Gastroesophageal sphincter (tissue), 4 donors: ENCODE measurements around the gene BTBD2. TPM values are rescaled to one million over a fixed set of nuclear protein-coding genes. Genes with fewer than 3 reads are reported as not detected.

Experiments used
- ATAC-seq: fragments of 150-250 bp; one replicate; pipeline ENCODE4 v1.9.1; 2016; ENCODE audit warnings: mild to moderate bottlenecking, moderate library complexity
- H3K27ac ChIP-seq, 4 donors: fragments of 200-600 bp; sonication (generic) in 3 of 4; 1 replicate in 3 of 4; 2 replicates in 1 of 4; pipeline ENCODE4 v1.5.1; 2016 to 2019
- H3K27me3 ChIP-seq: fragments of 200-600 bp; sonication (generic); one replicate; pipeline ENCODE4 v1.5.1; 2019
- H3K36me3 ChIP-seq, 2 donors: fragments of 200-600 bp; sonication (generic); one replicate each; pipeline ENCODE4 v1.5.1; 2019; ENCODE audit warnings: control low read depth in 1 of 2
- H3K4me1 ChIP-seq, 3 donors: fragments of 200-600 bp; sonication (generic); 1 replicate in 2 of 3; 2 replicates in 1 of 3; pipeline ENCODE4 v1.5.1; 2016 to 2019; ENCODE audit warnings: control low read depth in 2 of 3
- H3K4me3 ChIP-seq, 2 donors: fragments of 200-600 bp; sonication (generic); one replicate each; pipeline ENCODE4 v1.5.1; 2019; ENCODE audit warnings: mild to moderate bottlenecking in 1 of 2, moderate library complexity in 1 of 2
- H3K9me3 ChIP-seq, 3 donors: fragments of 200-600 bp; sonication (generic); one replicate each; pipeline ENCODE4 v1.5.1; 2017 to 2019; ENCODE audit warnings: control low read depth in 2 of 3
- CTCF ChIP-seq, 4 experiments: fragments of 200-600 bp in 2 of 4; fragments of 450-650 bp in 2 of 4; sonication (generic) in 1 of 4; IDR thresholded peaks; one replicate each; pipeline ENCODE4 v1.5.1; 2017 to 2019; ENCODE audit warnings: antibody characterized with exemption in 4 of 4, mild to moderate bottlenecking in 2 of 4, moderate library complexity in 2 of 4
- EP300 ChIP-seq: sonication (generic); formaldehyde crosslinking; IDR thresholded peaks from one replicate; pipeline ENCODE4 v1.6.1; 2017; ENCODE audit warnings: antibody characterized with exemption, mild to moderate bottlenecking
- POLR2A ChIP-seq, 2 donors: fragments of 450-650 bp; IDR thresholded peaks; one replicate each; pipeline ENCODE4 v1.6.1; 2017; ENCODE audit warnings: antibody characterized with exemption in 2 of 2, mild to moderate bottlenecking in 2 of 2, moderate library complexity in 1 of 2
- POLR2AphosphoS5 ChIP-seq: sonication (generic); formaldehyde crosslinking; IDR thresholded peaks from one replicate; pipeline ENCODE4 v1.6.1; 2017; ENCODE audit warnings: antibody characterized with exemption
- WGBS, 2 donors: methylation state at CpG; one replicate each; pipeline ENCODE4 v1.1.5; 2018; ENCODE audit warnings: low coverage in 1 of 2; 5-methylcytosine and 5-hydroxymethylcytosine counted together
- total RNA-seq, 4 donors: library from RNA; depleted of rRNA; stranded (reverse); fragments of >200 nt; gene quantifications; one replicate each; pipeline ENCODE4 v1.1.0, GENCODE V29; 2016

BTBD2 gene
- total RNA-seq, 4 donors from 2014 or later: 44.0 to 125 (median 59.9) TPM

DNA sequence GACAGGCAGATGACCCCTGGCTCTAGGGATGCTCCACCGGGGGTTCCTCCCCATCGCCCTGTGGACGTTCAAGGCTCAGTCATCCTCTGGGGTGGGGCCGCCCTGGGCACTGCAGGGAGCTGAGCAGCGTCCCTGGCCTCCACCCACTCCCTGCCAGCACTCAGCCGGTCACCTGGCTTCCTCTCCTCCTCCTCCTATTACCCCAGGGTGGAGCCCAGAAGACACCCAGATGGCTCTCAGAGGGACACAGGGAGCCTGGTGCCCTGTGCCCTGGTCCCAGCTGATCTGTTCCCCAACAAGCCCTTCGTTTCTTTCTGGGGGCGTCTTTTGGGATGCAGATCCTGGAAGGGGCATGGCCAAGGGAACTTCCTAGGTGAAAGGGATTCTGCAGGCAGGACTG lies 39.2 kb upstream of the BTBD2 start:
- 78 to 90% methylated on average over 2 to 4 of the region's 8 CpGs for WGBS, 2 donors
- peaks cover 0 to 84% (median 59%) of the 10 kb centered on the region in 3 donors for H3K4me1 ChIP-seq
- no peaks in the 10 kb centered on the region for H3K36me3 ChIP-seq
- H3K27me3 ChIP-seq: no peaks in the 10 kb centered on the region
- TF ChIP-seq POLR2A (IDR thresholded peaks at IDR 0.05): no peak
- TF ChIP-seq EP300: no peak
- no peak for TF ChIP-seq CTCF (IDR thresholded peaks at IDR 0.05)
- TF ChIP-seq POLR2AphosphoS5: no peak
- H3K4me3 ChIP-seq: no peak overlapping the region
- H3K27ac ChIP-seq: peak overlapping the region in 3 of 4 donors; percentile 80 to 100 (median 99)
- no peaks in the 10 kb centered on the region for H3K9me3 ChIP-seq
- no peak for ATAC-seq

- Histone ChIP-seq H3K36me3 (peaks cover 0 to 7% of the 10 kb centered on the region in 2 donors), H3K4me3 (no peak overlapping the region), H3K4me1 (peaks cover 0 to 84% (median 57%) of the 10 kb centered on the region in 3 donors), H3K27me3 (no peaks in the 10 kb centered on the region), H3K9me3 (no peaks in the 10 kb centered on the region), H3K27ac (peak overlapping the region in 3 of 4 donors; percentile 80 to 100 (median 99))
- TF ChIP-seq EP300: no peak
- TF ChIP-seq POLR2AphosphoS5: peak; percentile 71
- WGBS, 2 donors: 90 to 95% methylated on average over 2 to 11 of the region's 24 CpGs
- ATAC-seq: peak; percentile 25
Observed at GRCh38 chr19:2053601-2054389, 38.3 kb upstream of the BTBD2 start.

DNA sequence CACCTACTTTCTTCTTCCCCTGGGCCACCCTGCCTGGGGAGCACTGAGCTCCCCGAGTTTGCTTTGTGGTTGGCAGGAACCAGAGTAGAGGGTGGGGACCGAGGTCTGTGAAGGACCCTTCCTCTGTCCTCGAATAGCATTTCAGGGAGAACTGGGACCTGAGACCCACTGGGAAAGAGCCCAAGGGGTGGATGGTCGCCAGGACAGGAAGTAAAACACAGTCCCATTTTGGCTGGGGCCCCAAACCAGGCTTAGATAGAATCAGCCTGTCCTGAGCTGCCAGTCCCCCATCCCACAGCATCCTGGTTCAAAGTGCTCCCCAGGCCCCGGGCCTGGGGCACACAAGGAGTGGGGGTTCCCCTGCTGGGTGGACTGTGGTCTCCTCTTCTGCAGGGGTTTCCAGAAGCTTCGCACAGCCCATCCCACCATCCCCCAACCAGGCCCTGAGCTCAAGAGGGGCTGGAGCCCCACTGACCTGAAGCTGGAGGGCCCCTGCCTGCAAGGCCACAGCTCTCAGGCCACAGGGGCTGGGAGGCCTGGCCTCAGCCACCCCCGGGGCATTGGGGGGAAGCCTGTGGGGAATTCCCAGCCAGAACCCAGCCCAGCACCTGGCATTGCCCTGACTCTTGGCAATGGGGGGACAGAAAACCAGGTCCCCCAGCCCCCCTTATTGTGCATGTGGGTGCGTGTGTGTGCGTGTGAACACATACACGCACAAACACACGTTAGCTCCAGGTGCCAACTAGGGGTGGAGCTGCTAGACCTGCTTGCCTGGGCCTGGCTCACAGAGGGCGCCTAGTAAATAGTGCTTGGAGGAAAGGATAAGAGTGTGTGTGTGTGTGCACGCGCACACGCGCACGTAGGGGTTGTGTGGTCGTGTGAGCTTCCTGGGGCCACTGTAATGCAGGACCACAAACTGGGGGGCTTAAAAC lies 36.5 kb upstream of the BTBD2 start:
- ATAC-seq: no peak
- H3K27me3 ChIP-seq: no peaks in the 10 kb centered on the region
- peak overlapping the region; percentile 70 to 100 (median 99) for H3K27ac ChIP-seq
- no peaks in the 10 kb centered on the region for H3K9me3 ChIP-seq
- H3K36me3 ChIP-seq: peaks cover 0 to 22% of the 10 kb centered on the region in 2 donors
- peak overlapping the region in 1 of 2 donors; percentile 100 for H3K4me3 ChIP-seq
- H3K4me1 ChIP-seq: peaks cover 9 to 84% (median 68%) of the 10 kb centered on the region in 3 donors
- 67 to 71% methylated on average over 3 to 7 of the region's 18 CpGs for WGBS, 2 donors
- TF ChIP-seq POLR2AphosphoS5: no peak
- TF ChIP-seq POLR2A (IDR thresholded peaks at IDR 0.05): no peak
- no peak for TF ChIP-seq CTCF (IDR thresholded peaks at IDR 0.05)
- TF ChIP-seq EP300: no peak

GRCh38 chr19:2050991-2051772 lies 35.7 kb upstream of the BTBD2 start, which contains the start of gene MKNK2:
Gene MKNK2, minus strand, starts transcription at chr19:2051244. Its CDS starts 393 bp downstream, at chr19:2050851.
- WGBS, 2 donors: 0% methylated on average over 2 of the region's 93 CpGs; no CpG with 5 or more reads in 1 of the 2 donors
- Histone ChIP-seq H3K27ac (peak within 1 kb of the TSS; percentile 95 to 100 (median 99)), H3K9me3 (no peaks in the 10 kb centered on the region), H3K27me3 (no peaks in the 10 kb centered on the region), H3K4me3 (peak within 1 kb of the TSS; percentile 93 to 100), H3K36me3 (peaks cover 0 to 31% of the 10 kb centered on the region in 2 donors), H3K4me1 (peaks cover 9 to 84% (median 69%) of the 10 kb centered on the region in 3 donors)
- peak; percentile 84 for ATAC-seq
- TF ChIP-seq CTCF (IDR thresholded peaks at IDR 0.05) (peak in 3 of 4 experiments; percentile 55 to 81 (median 62)), EP300 (no peak), POLR2AphosphoS5 (peak; percentile 98), POLR2A (IDR thresholded peaks at IDR 0.05) (peak; percentile 99 to 100)
